OCI-LY7 (cell line): ENCODE measurements around the gene ITPRID1.

Source experiments
- EZH2phosphoT487 ChIP-seq: fragments of 200-600 bp; sonication (generic); IDR thresholded peaks from 2 replicates; pipeline ENCODE4 v1.6.1; 2018; ENCODE audit warnings: low read depth, borderline replicate concordance, mild to moderate bottlenecking, mixed run types, antibody characterized with exemption, low read length, moderate library complexity, mixed read lengths
- TF ChIP-seq, protein P1 (sequence below): fragments of 200-600 bp; sonication (generic); conservative IDR thresholded peaks from 2 replicates; pipeline ENCODE4 v1.5.1; 2014; ENCODE audit warnings: mild to moderate bottlenecking, antibody characterized with exemption, low read length, moderate library complexity, mixed read lengths

GRCh38 chr7:31516680-31517502 lies 3.0 kb downstream of the ITPRID1 start:
- TF ChIP-seq, protein P1, sequence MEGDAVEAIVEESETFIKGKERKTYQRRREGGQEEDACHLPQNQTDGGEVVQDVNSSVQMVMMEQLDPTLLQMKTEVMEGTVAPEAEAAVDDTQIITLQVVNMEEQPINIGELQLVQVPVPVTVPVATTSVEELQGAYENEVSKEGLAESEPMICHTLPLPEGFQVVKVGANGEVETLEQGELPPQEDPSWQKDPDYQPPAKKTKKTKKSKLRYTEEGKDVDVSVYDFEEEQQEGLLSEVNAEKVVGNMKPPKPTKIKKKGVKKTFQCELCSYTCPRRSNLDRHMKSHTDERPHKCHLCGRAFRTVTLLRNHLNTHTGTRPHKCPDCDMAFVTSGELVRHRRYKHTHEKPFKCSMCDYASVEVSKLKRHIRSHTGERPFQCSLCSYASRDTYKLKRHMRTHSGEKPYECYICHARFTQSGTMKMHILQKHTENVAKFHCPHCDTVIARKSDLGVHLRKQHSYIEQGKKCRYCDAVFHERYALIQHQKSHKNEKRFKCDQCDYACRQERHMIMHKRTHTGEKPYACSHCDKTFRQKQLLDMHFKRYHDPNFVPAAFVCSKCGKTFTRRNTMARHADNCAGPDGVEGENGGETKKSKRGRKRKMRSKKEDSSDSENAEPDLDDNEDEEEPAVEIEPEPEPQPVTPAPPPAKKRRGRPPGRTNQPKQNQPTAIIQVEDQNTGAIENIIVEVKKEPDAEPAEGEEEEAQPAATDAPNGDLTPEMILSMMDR = no peak
- TF ChIP-seq EZH2phosphoT487 = no peak
